GM13976 (cell line): ENCODE results near the gene CNST.
A peak's percentile ranks its signal among the peaks of the same experiment; 100 is the strongest.
"Not testable (repeated sequence)": the region's sequence is repeated elsewhere in the genome, so short reads cannot be mapped to it uniquely, and the experiment has no call there.

ENCODE experiments used
- DNase-seq: peaks from one replicate; pipeline ENCODE4 v3.0.0; 2012; ENCODE audit warnings: low spot score
- in situ Hi-C: fragments of 300-500 bp; cut with MboI; formaldehyde crosslinking; loops from one replicate; pipeline ENCODE4 v1.12.0; 2022; ENCODE audit warnings: low sequenced_read_pairs, mixed read lengths, inconsistent platforms; ENCODE audit not compliant: unreplicated experiment
- TF ChIP-seq, protein P1 (sequence below): IDR thresholded peaks from 2 replicates; pipeline ENCODE4 v1.5.1; 2012; ENCODE audit warnings: borderline replicate concordance, mild to moderate bottlenecking; ENCODE audit not compliant: insufficient read depth; ENCODE audit errors: extremely low read depth, missing control alignments, control extremely low read depth

The CNST gene

DNA sequence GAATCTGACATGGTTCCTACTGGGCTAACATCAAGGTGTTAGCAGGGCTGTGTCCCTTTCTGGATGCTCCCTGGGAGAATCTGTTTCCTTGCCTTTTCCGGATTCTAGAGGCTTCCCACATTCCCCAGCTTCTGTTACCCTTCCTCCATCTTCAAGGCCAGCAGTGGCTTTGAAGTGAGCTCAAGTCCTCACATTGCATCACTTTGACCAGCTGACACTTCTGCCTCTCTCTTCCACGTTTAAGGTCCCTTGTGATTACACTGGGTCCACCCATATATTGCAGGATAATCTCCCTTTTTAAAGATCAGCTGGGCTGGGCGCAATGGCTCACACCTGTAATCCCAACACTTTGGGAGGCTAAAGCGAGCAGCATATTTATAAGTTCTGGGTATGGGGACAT, 33.1 kb downstream of the CNST start:
- in situ Hi-C loops: no loop called here
- DNase-seq: no peak
- TF ChIP-seq, protein P1, sequence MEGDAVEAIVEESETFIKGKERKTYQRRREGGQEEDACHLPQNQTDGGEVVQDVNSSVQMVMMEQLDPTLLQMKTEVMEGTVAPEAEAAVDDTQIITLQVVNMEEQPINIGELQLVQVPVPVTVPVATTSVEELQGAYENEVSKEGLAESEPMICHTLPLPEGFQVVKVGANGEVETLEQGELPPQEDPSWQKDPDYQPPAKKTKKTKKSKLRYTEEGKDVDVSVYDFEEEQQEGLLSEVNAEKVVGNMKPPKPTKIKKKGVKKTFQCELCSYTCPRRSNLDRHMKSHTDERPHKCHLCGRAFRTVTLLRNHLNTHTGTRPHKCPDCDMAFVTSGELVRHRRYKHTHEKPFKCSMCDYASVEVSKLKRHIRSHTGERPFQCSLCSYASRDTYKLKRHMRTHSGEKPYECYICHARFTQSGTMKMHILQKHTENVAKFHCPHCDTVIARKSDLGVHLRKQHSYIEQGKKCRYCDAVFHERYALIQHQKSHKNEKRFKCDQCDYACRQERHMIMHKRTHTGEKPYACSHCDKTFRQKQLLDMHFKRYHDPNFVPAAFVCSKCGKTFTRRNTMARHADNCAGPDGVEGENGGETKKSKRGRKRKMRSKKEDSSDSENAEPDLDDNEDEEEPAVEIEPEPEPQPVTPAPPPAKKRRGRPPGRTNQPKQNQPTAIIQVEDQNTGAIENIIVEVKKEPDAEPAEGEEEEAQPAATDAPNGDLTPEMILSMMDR: no peak

DNA sequence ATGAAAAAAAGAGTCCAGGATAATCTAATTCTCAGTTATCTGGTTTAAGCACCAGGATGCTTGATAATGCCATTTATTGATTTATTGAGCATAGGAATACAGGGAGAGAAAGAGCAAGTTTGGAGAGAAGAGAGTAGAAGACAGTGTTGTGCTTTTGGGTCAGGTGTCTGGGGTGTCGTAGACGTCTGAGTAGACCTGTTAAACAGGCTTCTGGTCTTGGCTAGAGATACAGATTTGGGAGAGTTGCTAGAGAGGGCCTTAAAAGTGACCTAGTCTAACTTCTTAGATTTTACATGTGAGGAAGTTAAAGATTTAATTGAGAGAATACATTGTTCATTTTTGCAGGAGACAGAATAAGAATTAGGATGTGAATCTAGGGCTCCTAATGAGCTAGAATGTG, 34.3 kb downstream of the CNST start:
- DNase-seq: no peak
- TF ChIP-seq, protein P1: no peak
- in situ Hi-C loops: no loop called here

DNA sequence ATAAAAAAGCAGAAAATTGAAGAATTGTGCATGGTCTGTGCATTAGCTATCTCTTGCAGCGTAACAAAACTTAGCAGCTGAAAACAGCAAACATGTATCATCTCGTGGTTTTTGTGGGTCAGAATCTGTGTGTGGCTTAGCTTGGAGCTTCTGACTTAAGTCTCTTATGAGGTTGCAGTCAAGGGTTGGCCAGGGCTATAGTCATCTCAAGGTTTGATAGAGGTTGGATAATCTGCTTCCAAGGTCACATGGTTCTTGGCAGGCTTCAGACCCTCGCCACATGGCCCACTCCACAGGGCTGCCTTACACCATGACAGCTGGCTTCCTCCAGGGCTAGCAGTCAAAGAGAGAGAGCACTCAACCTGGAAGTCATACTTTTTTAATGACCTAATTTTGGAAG, 35.9 kb downstream of the CNST start:
- TF ChIP-seq, protein P1: no peak
- DNase-seq: no peak
- in situ Hi-C loops: no loop called here

DNA sequence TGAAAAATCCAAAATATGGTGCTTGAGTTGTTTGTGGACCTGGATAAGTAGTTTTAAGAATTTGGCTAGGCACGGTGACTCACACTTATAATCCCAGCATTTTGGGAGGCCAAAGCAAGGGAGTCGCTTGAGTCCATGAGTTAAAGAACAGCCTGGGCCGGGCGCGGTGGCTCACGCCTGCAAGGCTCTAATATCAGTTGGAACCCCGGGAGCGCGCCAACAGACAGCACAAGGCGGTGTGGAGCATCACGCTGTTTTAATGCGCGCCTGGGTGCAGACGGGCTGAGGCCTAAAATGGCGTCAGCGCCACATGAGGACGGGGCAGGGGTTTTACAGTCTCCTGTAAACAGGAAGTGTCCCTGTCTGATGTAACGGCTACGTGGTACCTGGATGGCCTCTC, 39.0 kb downstream of the CNST start:
- DNase-seq, in situ Hi-C loops: not testable (repeated sequence)

DNA sequence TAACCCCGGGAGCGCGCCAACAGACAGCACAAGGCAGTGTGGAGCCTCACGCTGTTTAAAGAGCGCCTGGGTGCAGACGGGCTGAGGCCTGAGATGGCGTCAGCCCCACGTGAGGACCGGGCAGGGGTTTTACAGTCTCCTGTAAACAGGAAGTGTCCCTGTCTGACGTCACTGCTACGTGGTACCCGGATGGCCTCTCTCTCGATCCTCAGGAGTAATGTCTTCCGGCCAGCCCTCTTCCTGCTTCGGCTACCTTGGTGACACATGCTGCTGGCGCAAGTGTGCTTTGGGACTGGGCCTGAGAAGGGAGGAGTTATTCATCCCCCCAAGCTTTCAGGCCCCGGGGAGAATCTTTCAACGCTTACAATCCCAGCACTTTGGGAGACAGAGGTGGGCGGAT, 41.2 kb downstream of the CNST start:
- in situ Hi-C loops: no loop called here
- DNase-seq: no peak
- TF ChIP-seq, protein P1: no peak

DNA sequence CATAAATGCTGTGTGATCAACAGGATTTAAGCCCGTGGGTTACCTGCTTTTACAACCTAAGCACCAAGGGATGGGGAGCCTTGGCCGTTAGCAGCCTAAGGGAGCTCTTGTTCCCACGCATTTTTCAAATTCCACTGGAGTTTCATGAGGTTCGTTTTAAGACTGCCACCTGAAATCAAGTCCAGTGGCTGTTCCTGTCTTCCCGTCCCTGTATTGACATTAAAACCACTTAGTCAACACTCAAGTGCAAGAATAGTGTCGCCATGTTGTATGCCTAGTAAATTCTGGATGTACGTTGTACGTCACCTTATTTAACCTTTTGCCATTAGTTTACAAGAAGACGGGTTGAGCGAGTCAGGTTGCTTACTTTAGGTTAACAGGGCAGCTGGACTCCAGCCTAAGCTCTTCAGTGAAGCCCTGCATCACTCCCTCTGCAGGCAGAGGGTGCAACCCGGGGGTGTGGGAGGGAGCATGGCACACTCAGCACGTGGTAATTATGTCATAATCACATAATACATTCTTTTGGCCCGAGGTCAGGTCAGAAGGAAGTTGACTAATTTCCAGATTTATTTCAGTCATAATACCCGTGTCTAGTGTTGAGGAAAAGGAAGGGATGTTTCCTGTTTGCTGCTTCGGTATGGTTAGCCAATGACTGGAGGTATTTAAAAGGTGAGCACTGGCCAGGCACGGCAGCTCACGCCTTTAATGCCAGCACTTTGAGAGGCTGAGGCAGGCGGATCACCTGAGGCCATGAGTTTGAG, 42.5 kb downstream of the CNST start:
- in situ Hi-C loops: no loop called here
- peak; percentile 34 for DNase-seq
- TF ChIP-seq, protein P1: no peak

DNA sequence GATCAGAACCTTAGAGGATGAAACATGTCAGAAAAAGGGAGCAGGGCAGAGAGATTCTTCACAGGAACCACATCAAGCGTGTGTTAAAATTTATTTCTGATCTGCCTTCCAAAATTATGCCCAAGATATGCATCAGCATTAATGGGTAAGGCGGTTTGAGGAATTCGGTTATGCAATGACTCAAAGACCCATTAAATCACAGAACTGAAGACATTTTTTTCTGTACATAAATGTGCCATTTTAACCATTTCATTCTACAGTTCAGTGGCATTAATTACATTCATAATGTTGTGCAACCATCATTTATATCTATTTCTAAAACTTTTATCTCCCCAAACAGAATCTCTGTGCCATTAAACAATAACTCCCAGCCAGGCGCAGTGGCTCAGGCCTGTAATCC, 43.4 kb downstream of the CNST start:
- TF ChIP-seq, protein P1: no peak
- in situ Hi-C loops: no loop called here
- DNase-seq: no peak
